ENCODE data around the gene POLL.

DNA sequence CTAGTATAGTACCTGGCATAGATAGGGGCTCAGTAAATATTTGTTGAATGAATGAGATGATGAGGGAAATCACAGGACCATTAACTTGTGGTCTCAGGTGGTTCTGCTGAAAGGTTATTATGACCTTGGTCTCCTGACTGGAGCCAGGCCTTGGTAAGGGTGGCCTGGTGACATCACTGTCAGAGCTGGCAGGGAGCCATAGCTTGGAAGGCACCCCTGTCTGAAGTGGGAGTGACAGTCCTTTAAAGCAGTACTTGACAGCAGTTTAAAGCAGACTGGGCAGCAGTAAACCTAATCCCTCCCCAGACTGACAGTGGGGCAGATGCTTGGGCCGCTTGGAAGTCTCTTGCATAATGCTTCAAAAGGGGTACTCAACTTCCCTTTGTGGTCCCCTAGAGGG, 13.5 kb upstream of the POLL start:
- TF ChIP-seq EZH2phosphoT487 (IDR thresholded peaks at IDR 0.05; ENCODE audit: borderline replicate concordance, low read length) = no peak
- TF ChIP-seq, protein P1, sequence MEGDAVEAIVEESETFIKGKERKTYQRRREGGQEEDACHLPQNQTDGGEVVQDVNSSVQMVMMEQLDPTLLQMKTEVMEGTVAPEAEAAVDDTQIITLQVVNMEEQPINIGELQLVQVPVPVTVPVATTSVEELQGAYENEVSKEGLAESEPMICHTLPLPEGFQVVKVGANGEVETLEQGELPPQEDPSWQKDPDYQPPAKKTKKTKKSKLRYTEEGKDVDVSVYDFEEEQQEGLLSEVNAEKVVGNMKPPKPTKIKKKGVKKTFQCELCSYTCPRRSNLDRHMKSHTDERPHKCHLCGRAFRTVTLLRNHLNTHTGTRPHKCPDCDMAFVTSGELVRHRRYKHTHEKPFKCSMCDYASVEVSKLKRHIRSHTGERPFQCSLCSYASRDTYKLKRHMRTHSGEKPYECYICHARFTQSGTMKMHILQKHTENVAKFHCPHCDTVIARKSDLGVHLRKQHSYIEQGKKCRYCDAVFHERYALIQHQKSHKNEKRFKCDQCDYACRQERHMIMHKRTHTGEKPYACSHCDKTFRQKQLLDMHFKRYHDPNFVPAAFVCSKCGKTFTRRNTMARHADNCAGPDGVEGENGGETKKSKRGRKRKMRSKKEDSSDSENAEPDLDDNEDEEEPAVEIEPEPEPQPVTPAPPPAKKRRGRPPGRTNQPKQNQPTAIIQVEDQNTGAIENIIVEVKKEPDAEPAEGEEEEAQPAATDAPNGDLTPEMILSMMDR (IDR thresholded peaks at IDR 0.05; ENCODE audit: low read depth, low read length, poor library complexity, severe bottlenecking) = no peak

Measured in DOHH2 (cell line).